Kidney capillary endothelial cell (primary cell): ENCODE measurements around the gene TRPC4.

Experiments
- DNase-seq: peaks from one replicate; pipeline ENCODE4 v3.0.0-alpha.2; 2018; ENCODE audit warnings: low spot score

TRPC4 gene

GRCh38 chr13:37869756-37870488, at the start of gene TRPC4:
TRPC4 (minus strand) TSS chr13:37869772; CDS start chr13:37783333, 86,439 bp downstream.
- DNase-seq: no peak

GRCh38 chr13:37918751-37919150, 49.2 kb upstream of the TRPC4 start:
- no peak for DNase-seq

GRCh38 chr13:37918116-37918714, 48.6 kb upstream of the TRPC4 start:
- DNase-seq: no peak

DNA sequence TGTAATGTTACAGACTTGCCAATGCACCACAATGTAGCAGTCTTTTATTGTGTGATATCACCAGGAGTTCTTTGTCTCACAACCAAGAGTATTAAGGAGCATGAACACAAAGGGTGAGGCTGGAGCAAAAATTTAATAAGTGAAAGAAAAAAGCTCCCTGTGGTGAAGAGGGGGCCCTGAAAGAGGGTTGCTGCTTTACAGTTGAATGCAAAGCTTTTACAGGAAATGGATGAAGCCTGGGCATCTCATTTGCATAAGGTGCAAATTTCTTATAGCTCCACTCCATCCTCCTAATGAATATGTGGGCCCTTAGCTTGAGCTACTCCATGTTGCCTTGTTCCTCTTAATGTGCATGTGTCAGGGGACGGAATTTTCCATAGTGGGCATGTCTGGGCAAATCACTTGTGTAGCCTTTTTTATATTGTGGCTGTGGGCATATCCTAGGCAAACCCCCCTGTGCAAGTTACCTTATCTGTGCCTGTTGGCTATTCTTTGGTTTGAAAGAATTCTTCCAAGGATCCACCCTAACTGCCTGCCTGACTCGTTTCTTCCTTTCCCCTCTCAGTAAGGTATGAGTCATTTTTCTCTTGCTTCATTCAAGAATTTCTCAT, 45.3 kb upstream of the TRPC4 start:
- no peak for DNase-seq

DNA sequence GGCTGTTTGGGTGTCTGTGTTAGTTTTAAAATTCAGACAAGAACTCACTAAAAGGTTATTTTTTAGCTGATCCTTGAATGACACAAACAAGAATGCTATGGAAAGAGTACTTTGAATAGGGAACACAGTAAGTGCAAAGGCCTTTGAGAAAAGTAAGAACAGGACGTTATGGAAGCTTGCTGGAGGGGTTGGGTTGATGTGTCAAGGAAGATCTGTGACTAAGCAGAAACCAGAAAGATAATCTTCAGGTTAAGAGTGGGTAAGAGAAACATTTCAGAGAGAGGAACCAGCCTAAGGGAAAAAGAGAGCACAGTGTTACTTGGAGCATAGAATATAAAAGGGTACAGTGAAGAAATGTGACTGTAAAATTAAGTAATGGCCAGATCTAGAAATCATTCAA, 41.2 kb upstream of the TRPC4 start:
- no peak for DNase-seq

DNA sequence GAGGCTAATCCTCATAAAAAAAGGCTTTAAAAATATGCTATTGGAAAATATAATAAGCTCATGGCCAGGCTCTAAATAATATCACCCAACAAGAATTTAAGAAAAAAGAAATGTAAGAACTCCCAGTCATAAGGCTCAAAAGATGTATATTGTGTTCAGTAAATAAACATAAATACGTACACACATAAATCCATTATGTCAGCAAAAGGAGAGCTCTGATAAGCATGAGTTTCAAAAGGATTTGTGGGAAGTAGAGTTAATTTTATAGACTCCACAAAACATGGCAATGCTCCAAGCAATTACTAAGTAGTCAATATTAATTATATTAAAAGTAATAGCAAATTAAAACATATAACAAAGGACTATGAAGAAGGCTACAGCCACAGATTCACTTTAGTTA, 37.3 kb upstream of the TRPC4 start:
- no peak for DNase-seq

- DNase-seq: no peak
These were observed 36.2 kb upstream of the TRPC4 start for GRCh38 chr13:37905736-37906135.

GRCh38 chr13:37899753-37900152, 30.2 kb upstream of the TRPC4 start:
- no peak for DNase-seq

- no peak for DNase-seq
These were observed 23.7 kb upstream of the TRPC4 start for GRCh38 chr13:37893321-37893720.

DNA sequence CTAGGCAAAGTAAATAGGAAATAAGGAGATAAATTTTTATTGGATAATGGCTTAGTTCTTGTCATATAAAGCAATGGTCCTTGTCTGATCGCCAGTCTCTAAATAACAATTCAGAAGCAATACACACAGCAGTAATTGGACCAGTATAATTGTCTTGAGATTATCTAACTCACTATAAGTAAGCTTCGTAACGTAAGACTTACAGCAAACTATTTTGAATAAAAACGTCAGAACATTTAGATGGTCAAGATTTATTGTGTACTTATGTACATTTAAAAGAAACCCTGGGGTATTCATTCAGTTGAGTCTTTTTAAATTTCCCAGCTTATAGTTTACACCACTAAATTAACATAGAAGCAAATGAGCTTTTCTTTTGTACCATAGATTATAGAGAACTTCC, 20.2 kb upstream of the TRPC4 start:
- DNase-seq: no peak

- no peak for DNase-seq
These were observed 19.5 kb upstream of the TRPC4 start for GRCh38 chr13:37889102-37889501.

- DNase-seq: no peak
These were observed 17.3 kb upstream of the TRPC4 start for GRCh38 chr13:37886879-37887278.

GRCh38 chr13:37884674-37885073, 15.1 kb upstream of the TRPC4 start:
- no peak for DNase-seq

- DNase-seq: no peak
These were observed 14.5 kb upstream of the TRPC4 start for GRCh38 chr13:37884026-37884425.

GRCh38 chr13:37878921-37879320, 9.3 kb upstream of the TRPC4 start:
- no peak for DNase-seq

- DNase-seq: no peak
These were observed 8.9 kb upstream of the TRPC4 start for GRCh38 chr13:37878496-37878895.

DNA sequence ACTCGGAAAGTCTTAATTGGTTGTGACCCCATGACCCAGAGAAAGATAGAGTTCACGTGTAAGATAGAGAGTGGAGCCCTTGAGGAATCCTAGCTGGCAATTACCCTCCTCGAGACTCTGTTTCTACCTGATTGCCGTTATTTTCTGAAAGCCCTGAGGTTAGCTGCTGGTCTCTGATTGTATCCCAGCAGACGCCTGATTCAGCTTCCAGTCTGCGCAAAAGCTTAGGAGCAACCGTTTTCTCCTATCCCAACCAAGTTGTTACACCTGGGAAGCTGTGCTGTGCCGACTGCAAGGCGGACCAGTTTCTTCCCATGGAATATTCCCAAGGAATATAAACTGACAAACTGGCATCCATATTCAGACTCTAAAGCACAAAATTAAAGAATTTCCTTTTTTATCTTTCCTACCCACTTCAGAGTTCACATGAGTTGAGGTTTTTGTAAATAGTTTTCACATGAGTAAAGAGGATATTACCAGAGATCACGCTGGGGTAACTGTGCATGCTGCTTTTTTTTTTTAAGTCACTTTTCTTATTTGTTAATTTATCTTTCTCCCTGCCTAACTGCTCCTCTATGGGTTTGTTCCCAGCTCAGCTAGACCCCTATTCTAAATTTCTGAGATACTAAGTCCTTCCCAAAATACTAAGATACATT, 1.5 kb upstream of the TRPC4 start:
- no peak for DNase-seq

- DNase-seq: no peak
These were observed 895 bp upstream of the TRPC4 start for GRCh38 chr13:37870489-37870845.

GRCh38 chr13:37869506-37869755, 141 bp downstream of the TRPC4 start:
- no peak for DNase-seq

DNA sequence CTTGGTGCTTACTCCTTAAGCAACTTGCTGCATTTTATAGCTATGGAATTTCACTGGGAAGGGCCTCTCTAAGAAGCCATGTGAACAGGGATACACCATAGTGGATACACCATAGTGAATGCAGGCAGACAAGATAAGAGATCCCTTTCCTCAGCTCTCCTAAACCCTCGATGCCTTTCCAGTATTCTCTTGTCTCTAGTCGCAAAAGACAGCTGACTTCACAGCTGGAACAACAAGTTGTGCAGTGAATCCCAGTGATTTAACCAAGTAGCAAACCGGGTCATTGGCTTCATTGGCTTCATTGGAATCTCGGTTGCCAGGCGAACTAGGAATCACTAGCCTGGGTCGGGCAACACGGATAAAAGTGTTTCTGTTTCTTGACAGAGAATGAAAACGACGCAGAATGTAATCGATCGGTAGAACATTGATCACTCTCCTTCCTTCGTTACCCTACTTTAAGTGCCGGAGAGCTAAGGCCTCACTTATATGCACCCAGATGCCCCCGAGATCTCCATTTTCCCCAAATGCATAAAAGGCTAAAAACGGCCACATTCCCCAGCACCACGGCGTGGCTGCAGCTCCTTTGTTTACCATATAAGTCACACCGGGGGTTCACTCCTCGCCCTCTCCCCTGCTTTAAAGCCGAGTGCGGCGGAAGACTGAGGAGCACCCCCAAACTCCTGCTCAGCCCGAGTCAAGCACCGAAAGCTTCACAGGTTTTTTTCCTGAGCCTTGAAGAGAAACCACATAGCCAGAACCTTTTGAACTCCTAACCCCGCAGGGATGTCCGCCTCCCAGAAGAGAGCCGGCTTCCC, 674 bp downstream of the TRPC4 start:
- no peak for DNase-seq

GRCh38 chr13:37863708-37864107, 5.9 kb downstream of the TRPC4 start:
- DNase-seq: no peak

- no peak for DNase-seq
These were observed 34.2 kb downstream of the TRPC4 start for GRCh38 chr13:37835392-37835791.

DNA sequence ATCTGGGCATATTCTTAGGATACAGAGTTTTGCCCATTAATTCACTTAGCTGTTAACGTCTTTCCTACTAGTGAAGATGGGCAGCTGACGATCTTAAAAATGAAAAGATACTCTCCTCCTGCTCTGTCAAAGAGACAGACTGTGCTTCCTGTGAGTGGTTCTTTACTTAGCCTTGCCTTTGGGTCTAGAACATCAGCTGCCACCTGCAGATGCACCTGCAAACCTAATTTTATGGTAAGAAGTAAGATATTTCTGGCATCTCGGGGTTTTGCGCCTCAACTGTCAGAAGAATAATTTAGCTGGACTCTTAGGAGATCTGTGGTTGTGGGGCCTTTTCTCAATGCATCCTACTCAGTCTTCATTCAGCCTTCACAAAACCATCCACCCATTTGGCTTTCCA, 36.2 kb downstream of the TRPC4 start:
- no peak for DNase-seq
